Activated B cell treated with CpG ODN at 0.5 μM for 24 hours (primary cell): ENCODE results near the gene WWOX. TPM values are rescaled to one million over a fixed set of nuclear protein-coding genes. Genes with fewer than 3 reads are reported as not detected.

Experiments
- ATAC-seq: fragments of 200-7000 bp; cut with Tn5 transposase; one replicate; pipeline ENCODE4 v1.10.0; 2021; ENCODE audit warnings: low read depth, mild to moderate bottlenecking, moderate library complexity
- CTCF ChIA-PET: fragments of 350-600 bp; sonication (Branson Sonifier 250); formaldehyde crosslinking; loops from one replicate; lab custom pipeline; 2021; ENCODE audit warnings: antibody characterized with exemption; lab: Charles Lee
- POLR2A ChIA-PET: fragments of 350-600 bp; sonication (Branson Sonifier 250); formaldehyde crosslinking; loops from one replicate; lab custom pipeline; 2021; ENCODE audit warnings: antibody characterized with exemption; lab: Charles Lee
- DNase-seq: peaks from one replicate; pipeline ENCODE4 v3.0.0; 2022
- H3K27ac Mint-ChIP-seq: one replicate; pipeline ENCODE4 v1.8.0; 2020; ENCODE audit warnings: mixed read lengths
- H3K27me3 Mint-ChIP-seq: one replicate; pipeline ENCODE4 v1.8.0; 2021; ENCODE audit warnings: mixed read lengths
- H3K36me3 Mint-ChIP-seq: one replicate; pipeline ENCODE4 v1.8.0; 2021; ENCODE audit warnings: low read depth, mixed read lengths
- H3K4me1 Mint-ChIP-seq: one replicate; pipeline ENCODE4 v1.8.0; 2021; ENCODE audit warnings: mixed read lengths
- H3K4me3 Mint-ChIP-seq: one replicate; pipeline ENCODE4 v1.8.0; 2020; ENCODE audit warnings: mild to moderate bottlenecking, mixed read lengths
- H3K9me3 Mint-ChIP-seq: one replicate; pipeline ENCODE4 v1.8.0; 2020; ENCODE audit warnings: mixed read lengths
- intact Hi-C: fragments of 100-400 bp; cut with micrococcal nuclease; formaldehyde crosslinking; loops from one replicate; pipeline ENCODE4 v1.15.1; 2024
- total RNA-seq: library from RNA; stranded (reverse); gene quantifications from 2 replicates; pipeline ENCODE4 v1.2.3, GENCODE V29; 2022
- TF ChIP-seq, protein P1 (sequence below): fragments of 200-600 bp; IDR thresholded peaks from one replicate; pipeline ENCODE4 v1.8.0; 2022; ENCODE audit warnings: antibody characterized with exemption, mild to moderate bottlenecking

The WWOX gene
- total RNA-seq, 1 donor from 2014 or later: 22.6 TPM

DNA sequence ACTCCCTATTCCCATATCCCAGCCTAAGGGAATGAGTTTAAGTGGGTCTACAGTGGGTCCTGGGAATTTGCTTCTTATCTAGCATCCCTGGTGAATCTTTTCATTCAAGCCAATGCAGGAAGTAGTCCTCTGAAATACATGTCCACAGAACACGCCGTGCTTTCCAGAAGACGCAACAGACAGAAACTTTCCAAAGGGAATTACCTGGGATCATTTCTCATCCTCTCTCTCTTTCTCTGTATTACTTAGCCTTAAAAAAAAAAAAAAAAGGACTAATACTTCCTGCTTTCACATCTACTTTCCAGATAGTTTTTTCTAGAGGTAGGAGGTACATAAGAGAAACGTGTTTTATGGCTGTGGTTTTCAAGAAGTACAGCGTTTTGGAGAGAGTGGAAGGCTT, 1002.0 kb downstream of the WWOX start:
- ATAC-seq (no peak), DNase-seq (no peak)
- Mint-ChIP-seq H3K4me1 (peaks cover 4% of the 10 kb centered on the region), H3K27ac (no peak overlapping the region), H3K27me3 (peaks cover 13% of the 10 kb centered on the region), H3K36me3 (no peaks in the 10 kb centered on the region), H3K9me3 (no peaks in the 10 kb centered on the region), H3K4me3 (no peak overlapping the region)
- POLR2A ChIA-PET: no interaction called here
- TF ChIP-seq, protein P1, sequence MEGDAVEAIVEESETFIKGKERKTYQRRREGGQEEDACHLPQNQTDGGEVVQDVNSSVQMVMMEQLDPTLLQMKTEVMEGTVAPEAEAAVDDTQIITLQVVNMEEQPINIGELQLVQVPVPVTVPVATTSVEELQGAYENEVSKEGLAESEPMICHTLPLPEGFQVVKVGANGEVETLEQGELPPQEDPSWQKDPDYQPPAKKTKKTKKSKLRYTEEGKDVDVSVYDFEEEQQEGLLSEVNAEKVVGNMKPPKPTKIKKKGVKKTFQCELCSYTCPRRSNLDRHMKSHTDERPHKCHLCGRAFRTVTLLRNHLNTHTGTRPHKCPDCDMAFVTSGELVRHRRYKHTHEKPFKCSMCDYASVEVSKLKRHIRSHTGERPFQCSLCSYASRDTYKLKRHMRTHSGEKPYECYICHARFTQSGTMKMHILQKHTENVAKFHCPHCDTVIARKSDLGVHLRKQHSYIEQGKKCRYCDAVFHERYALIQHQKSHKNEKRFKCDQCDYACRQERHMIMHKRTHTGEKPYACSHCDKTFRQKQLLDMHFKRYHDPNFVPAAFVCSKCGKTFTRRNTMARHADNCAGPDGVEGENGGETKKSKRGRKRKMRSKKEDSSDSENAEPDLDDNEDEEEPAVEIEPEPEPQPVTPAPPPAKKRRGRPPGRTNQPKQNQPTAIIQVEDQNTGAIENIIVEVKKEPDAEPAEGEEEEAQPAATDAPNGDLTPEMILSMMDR: no peak
- CTCF ChIA-PET: no interaction called here
- intact Hi-C loops: no loop called here

DNA sequence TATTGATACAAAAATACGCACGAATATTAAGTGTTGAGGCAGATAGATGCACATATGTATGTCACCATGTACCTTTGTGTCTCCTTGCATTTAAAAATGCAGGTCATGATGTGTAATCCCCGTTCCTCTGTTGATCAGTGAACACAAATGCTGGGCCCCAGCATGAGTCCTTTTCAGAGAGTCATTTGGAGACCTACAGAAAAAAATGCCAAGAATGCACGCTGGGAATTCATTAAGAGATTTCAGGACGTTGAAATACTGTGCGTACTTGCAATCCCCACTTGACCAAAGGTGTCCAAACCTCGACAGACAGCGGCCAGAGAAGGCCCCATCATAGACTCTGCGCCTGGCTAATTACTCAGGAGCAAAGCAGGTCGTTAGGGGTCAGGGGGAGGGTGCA, 1005.1 kb downstream of the WWOX start:
- Mint-ChIP-seq H3K9me3 (no peaks in the 10 kb centered on the region), H3K4me1 (peaks cover 2% of the 10 kb centered on the region), H3K36me3 (no peaks in the 10 kb centered on the region), H3K27ac (no peak overlapping the region), H3K4me3 (no peak overlapping the region), H3K27me3 (peaks cover 7% of the 10 kb centered on the region)
- ChIA-PET CTCF (no interaction called here), POLR2A (no interaction called here)
- intact Hi-C loops: no loop called here
- TF ChIP-seq, protein P1: no peak
- ATAC-seq (no peak), DNase-seq (no peak)

DNA sequence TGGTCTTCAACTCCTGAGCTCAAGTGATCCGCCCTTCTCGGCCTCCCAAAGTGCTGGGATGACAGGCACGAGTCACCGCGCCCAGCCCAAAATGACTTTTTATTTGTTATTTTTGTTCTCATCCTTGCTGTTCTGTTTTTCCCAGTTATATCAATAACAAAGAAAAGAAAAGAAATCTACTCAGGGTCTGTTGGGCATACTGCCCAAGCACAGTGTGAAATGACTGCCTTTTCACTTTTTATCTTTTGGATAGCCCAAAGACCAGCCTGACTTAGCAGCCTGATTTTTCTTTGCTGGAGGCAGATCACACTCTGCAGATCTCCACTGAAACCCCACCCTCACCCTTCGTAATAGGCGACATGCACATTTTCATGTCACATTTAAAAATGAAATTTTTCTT, 1007.8 kb downstream of the WWOX start:
- Mint-ChIP-seq H3K4me1 (no peaks in the 10 kb centered on the region), H3K4me3 (no peak overlapping the region), H3K27ac (no peak overlapping the region), H3K9me3 (no peaks in the 10 kb centered on the region), H3K27me3 (peaks cover 2% of the 10 kb centered on the region), H3K36me3 (no peaks in the 10 kb centered on the region)
- TF ChIP-seq, protein P1: no peak
- ChIA-PET CTCF (interaction anchor here (0.7 kb wide), 1 partner anchor 328 kb away, joined by 3 read pairs; no protein-coding TSS in a partner anchor), POLR2A (no interaction called here)
- DNase-seq (no peak), ATAC-seq (no peak)
- intact Hi-C loops: loop anchor here (2.0 kb wide), 1 partner anchor 14 kb away; no protein-coding TSS in a partner anchor

DNA sequence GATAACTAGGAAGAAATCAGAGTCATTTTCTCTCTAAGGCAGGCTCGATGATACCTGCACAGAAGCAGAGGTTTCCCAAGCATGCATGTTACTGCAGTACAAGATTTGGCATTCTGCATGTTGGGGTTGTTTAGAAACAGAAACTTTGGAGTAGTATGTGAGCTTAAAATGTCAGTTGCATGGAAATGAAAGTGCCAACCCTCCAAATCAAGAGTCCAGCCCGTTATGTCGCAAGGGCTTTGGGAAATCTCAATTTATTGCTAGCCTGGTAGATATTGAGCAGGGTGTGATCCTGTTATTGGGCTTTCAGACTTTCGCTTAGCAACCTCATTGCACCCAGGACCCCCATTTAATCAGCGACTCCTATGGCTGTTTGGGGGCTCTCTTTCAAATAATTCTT, 1010.3 kb downstream of the WWOX start:
- intact Hi-C loops: no loop called here
- Mint-ChIP-seq H3K27ac (no peak overlapping the region), H3K4me3 (no peak overlapping the region), H3K27me3 (no peaks in the 10 kb centered on the region), H3K4me1 (no peaks in the 10 kb centered on the region), H3K36me3 (no peaks in the 10 kb centered on the region), H3K9me3 (no peaks in the 10 kb centered on the region)
- TF ChIP-seq, protein P1: no peak
- CTCF ChIA-PET: no interaction called here
- ATAC-seq (no peak), DNase-seq (no peak)
- POLR2A ChIA-PET: no interaction called here

DNA sequence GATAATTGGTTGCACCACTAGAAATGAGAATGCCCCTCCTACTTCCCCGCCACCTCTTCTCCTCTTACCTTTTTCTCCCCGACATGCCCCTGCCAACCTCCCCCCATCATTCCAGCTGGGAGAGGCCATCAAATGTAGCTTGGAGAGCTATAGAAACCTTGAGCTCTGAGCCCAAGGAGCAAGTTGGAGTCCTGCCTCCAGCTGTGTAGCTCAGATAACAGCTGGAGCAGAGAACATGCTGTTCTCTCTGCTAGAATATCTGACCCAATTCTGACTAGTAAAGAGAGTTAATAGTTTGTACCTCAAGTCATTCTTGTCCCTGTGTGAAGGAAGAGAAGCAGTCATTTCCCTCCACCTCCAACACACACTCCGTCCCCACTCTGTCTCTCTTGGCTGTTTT, 1010.8 kb downstream of the WWOX start:
- Mint-ChIP-seq H3K4me1 (no peaks in the 10 kb centered on the region), H3K27ac (no peak overlapping the region), H3K4me3 (no peak overlapping the region), H3K27me3 (no peaks in the 10 kb centered on the region), H3K36me3 (no peaks in the 10 kb centered on the region), H3K9me3 (no peaks in the 10 kb centered on the region)
- ChIA-PET CTCF (no interaction called here), POLR2A (no interaction called here)
- DNase-seq (no peak), ATAC-seq (no peak)
- intact Hi-C loops: no loop called here
- TF ChIP-seq, protein P1: no peak
